Lung microvascular endothelial cell (primary cell): ENCODE data around the gene MRPL10. TPM values are rescaled to one million over a fixed set of nuclear protein-coding genes. Genes with fewer than 3 reads are reported as not detected.

ENCODE experiments used
- DNase-seq, 2 donors: peaks; one replicate each; pipeline versions ENCODE4 v3.0.0 to v3.0.0-alpha.2; 2010; ENCODE audit warnings: low read depth in 2 of 2
- total RNA-seq: library from RNA; depleted of rRNA; stranded (reverse); fragments of >200 nt; gene quantifications from 2 replicates; pipeline ENCODE4 v1.2.1, GENCODE V29; 2014

Gene MRPL10
- total RNA-seq, 1 donor from 2014 or later = 16.3 TPM

DNA sequence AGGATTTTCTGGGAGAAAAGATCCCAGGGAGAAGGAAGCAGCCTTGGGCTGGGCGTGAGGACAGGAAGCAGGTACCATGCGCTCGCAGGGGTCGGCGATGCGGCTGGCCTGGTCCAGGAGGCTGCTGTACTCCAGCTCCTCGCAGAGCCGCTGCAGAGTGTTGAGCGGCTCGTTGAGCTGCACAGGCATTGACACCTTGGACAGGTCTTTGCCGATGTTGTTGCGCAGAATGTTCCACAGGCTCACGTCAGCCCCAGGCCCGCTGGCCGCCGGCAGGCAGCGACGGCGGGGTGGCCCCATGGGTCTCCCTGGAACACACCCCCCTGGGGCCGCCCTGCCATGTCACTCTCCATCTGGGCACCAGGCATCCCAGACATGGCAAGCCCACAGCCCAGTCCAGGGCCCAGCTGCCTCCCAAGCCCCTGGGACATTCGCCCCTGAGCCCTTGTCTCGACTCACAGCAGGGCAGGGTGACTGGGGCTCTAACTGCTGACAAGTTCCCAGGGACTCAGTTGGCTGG, 17.8 kb downstream of the MRPL10 start:
- DNase-seq = no peak

DNA sequence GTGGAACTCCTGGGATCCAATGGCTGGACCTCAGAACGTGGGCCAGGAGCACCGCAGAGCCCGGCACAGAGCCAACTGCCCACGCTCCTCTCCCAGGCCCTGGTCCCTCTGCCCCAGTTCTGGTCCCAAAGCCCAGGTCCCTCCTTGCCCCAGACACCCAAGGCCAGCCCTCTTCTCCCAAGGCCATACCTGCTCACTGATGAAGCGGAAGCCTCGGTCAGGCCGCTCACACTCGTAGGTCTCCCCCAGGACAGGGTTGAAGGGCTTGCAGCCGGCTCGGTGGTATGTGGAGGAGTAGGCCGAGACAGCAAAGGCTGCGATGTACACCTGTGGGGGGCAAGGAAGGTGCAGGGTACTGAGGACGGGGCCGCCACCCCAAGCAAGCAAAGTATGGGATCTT, 18.3 kb downstream of the MRPL10 start:
- no peak for DNase-seq

DNA sequence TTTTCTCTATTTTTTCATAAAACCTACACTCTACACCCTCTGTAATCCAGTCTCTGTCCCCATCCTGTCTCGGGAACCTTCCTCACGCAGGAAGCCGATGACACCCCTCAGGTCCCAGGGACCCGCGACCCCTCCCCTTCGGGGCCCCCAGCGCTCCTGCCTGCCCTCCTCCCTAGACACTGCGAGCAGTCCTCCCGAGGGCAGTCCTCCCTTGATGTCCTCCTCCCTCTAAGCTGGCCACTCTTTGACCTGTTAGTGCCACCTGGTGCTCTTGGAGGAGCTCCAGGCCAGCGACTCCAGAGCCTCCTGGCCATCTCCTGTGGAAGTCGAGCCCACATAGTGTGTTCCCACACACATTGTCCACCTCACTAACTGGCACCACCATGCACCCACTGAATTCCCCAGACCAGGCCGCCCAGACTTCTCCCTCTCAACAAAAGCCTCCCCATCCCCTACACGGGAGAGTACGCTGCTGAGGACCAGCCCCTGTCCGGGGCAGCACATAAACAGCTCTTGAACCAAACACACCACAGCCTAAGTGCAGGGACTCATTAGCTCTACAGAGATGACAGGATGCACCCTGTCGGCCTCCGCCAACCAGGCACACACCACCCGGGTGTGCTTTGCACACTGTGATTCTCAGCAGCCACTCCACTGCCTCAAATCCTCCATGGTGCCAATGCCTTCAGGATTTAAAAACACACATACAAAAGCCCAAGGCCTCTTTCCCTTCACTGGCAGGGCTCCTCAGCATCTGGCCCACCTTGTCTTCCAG, 19.0 kb downstream of the MRPL10 start:
- DNase-seq = no peak

DNA sequence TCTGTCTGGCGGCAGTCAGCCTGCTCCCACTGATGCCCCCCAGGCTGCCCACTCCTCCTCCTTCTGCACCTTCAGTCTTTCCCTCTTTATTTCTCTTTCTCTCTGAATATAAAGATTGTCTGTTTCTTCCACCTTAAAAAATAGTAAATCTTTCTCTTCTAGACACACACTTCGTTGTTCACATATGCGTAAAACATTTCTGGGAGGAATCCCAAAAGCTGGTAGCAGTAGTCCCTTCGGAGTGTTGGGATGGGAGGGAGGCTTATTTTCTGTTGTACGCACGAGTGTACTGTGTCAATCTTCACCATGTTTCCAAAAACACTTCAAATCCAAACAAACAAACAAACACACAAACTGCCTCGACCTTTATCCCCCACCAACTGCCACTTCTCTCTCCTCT, 19.6 kb downstream of the MRPL10 start:
- DNase-seq = no peak

DNA sequence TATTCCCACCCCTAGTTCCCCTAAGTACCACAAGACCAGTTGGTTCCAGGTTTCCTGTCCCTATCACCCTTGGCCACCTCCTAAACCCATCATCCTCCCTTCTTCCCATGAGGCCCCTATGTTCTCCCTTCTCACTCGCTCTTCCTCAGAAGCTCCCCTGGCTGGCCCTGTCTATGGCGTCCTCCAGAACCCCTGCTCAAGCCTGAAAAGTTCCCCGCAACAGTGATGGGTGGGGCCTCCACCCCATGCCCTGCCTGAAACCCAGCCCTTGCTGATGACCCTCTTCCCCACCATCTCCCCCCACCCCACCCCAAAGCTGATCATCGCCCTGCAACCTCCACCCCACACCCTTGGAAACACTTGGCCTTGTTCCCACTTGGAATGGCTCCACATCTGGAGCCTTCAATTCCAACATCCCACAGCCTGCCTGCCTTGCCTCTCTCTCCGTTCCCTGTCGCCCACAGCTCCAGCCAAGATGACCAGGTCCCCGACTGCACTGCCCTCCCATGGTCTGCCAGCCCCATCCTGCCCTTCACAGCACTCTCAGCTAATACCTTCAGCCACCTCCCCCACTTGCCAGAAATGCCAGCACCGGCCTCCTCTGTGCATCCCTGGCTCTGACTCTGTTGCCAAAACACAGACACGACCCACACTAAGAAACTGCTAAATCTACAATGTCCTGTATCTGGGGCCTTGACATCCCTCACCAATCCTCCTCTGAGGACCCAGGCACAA, 20.3 kb downstream of the MRPL10 start:
- DNase-seq = no peak

DNA sequence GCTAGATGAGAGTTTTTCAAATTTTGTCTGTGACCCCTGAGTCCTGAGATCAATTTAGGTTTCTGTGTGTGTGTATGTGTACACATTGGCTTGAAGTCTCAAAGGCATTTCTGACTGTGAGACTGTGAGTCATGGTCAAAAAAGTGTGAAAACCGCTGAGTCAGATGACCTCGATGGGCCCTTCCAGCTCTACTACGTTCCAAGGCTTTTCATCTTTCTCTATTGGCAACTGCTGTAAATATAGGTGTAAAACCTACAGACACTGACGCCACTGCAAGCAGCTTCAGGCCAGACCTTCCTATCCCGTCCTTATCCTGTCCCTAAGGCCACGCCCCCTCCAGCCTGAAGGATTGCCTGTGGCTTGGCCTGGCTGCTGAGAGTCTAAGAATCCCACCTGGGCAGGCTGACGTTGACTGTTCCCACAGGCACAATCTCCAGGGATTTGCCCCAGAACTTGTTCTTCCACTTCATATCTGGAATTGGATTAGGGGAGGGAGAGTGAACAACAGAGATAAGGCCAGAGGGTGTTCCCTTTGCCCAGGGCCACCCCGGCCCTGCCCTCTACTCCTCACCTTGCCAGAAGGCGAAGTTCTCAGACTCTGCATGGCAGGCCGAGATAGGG, 21.0 kb downstream of the MRPL10 start:
- peak in 1 of 2 donors; percentile 86 for DNase-seq

DNA sequence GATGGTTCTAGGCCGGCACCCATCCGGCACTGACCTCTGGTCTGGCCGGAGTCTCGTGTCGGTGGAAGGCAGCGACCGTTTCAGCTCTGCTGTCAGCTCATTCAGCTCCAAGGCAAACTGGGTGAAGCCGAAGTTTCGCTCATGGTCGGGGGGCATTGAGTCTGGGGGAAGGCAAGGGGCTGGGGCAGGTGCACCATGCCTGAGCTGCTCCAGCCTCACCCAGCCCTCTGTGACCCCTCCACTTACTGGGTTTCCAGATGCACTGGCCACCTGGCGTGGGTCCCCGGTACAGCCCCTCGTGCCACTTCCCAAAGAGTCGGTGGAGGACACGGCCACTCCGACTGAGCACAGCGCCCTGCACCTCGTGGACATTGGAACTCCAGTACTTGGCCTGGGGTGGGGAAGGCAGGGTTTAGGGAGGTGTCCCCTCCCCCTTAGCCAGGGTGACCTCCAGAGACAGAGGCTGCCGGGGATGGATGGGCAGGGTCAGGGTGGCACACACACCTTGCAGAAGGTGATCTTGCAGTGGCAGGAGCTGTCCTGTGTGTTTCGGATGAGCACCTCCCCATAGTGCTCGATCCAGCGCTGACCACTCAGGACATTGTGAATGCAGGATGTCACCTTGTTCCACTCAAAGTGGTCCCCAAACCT, 22.4 kb downstream of the MRPL10 start:
- no peak for DNase-seq

DNA sequence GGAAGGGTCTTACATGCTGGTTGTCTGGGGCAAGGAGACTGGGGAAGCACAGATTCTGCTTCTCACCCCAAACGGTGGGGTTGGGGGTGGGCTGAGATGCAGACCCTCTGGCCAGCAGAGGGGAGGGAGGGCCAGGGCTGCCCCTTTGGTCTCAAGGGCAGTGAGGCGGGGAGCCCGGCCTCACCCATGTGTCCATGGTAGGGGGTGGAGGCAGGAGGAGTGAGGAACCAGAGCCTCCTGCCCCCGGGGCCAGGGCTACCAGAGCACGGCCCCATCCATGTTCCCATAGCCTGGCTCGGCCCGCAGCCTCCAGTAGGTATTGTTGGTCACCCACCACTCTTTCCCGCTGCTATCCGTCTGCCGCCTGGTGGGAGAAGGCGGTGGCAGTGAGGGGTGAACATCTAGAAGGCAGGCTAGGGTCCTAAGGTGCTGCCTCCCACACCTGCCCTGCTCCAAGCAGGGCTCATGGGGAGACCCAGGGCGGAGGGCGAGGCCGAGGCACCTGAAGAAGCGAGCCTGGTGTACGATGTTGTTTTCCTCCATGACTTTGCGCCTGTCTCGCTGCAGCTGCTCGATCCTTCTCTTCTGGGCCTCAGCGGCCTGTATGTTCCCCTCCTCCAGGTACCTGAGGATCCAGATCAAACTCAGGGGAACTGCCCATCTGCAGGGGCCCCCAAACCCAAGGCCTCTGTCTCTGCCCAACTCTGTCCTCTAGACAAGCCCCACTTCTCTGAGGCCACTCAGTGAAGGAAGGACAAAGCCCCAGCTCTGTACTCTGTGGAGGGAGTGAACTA, 23.1 kb downstream of the MRPL10 start:
- DNase-seq = no peak

DNA sequence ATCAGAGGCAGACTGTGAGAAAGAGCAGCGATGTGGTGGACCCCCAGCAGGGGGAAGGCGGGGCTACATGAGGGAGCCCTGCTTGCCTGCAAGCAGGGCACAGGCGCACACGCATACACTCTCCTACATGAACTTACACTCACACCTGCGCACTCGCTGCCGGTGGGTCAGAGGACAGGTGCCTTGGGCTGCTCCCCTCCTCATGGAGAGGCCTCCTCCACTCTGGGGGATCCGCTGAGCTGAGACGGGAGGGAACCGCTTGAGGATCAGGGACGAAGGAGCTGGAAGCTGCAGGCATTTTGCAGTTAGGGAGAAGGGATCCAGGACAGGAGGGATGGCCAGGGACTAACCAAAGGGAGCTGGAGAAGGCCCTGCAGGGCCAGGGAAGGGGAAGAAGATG, 23.9 kb downstream of the MRPL10 start:
- DNase-seq = no peak

DNA sequence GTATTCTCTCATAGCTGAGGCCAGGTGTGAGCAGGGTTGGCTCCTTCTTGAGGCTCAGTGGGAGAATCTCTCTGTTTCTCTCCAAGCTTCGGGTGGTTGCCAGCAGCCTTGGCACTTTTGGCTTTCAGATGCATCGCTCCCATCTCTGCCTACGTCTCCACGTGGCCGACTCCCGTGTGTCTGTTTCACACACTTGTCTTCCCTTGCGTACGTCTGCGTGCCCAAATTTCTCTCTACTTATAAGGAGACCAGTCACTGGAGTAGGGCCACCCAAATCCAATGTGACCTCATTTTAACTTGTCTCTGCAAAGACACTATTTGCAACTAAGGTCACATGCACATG, 24.5 kb downstream of the MRPL10 start:
- no peak for DNase-seq

DNA sequence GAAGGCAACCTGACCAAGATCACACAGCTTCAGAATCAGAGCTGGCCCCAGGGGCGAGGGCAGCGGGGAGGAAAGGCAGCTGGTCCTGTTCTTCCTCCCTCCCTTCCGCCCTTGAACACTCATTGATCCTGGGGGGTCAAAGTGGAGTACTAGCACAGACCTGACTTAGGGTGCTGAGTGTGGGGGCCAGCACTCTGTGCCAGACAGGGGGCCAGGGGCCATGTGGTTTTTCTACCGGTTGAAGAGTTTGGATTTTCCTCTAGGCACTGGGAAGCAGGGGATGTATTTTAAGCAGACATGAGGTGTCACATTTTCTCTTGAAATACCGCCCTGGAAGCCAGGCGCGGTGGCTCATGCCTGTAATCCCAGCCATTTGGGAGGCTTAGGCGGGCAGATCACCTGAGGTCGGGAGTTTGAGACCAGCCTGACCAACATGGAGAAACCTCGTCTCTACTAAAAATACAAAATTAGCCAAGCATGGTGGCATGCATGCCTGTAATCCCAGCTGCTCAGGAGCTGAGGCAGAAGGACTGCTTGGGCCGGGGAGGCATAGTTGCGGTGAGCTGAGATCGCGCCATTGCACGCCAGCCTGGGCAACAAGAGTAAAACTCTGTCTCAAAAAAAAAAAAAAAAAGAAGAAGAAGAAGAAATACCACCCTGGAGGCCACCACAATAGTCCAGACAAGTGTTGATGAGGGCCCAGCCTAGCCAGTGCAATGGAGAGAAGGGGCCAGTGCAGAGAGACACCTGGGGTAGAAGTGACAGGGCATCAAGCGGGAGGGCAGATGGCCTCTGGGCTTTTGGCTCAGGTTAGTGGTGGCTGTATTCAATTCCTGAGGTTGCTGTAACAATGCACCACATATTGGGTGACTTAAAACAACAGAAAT, 25.1 kb downstream of the MRPL10 start:
- DNase-seq = no peak

DNA sequence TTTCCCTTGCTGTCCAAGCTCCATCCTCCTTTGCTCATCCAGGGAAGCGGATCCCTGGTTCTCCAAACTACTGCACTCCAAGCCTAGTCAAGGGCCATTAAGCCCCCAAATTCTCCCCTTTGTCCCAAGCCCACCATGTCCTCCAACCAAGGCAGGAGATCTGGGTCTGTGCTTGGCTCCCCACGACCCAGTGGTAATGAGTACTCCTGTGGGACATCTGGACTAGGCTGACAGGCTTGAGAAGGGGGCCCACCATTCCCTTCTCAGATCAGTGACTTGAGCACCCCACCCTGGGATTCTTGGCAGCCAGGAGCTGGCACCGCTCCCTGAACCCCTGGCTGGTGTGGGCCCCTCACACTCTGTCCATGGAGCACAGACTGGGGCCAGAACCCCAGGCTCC, 26.9 kb downstream of the MRPL10 start:
- no peak for DNase-seq

DNA sequence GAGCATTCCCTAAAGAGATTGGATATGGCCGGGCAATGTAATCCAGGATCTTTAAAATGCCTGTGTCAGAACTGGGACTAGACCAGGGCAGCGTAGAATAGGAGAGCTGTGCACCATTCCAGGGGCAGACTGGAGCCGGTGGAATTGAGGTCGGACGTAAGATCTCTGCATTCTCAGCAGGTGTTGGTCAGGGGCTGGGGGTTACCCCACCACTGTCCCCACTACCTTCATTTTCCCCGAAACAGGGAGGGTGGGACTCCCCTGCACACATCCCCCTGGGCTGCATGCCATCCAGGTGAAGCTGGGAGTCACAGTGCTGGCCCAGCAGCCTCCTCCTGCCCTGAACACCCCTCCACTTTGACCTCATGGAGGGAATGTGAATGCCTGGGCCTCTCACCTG, 27.6 kb downstream of the MRPL10 start:
- no peak for DNase-seq

DNA sequence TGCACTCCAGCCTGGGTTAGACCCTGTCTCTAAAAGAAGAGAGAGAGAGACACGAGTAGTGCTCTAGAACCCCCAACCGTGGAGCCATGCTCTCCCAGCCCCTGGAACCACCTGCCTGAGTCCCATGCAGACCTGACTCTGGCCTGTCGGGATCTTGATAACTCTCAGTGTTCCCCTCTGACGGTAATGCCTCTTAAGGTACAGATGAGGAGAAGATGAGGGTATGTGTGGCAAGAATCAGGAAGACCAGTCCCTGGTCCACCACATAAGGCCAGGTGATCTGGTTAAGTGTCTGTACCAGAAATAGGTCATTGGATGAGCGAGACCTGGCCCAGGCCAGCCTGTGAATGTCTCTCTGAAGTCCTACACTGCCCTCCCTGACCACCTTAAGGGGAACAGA, 28.1 kb downstream of the MRPL10 start:
- DNase-seq = no peak

DNA sequence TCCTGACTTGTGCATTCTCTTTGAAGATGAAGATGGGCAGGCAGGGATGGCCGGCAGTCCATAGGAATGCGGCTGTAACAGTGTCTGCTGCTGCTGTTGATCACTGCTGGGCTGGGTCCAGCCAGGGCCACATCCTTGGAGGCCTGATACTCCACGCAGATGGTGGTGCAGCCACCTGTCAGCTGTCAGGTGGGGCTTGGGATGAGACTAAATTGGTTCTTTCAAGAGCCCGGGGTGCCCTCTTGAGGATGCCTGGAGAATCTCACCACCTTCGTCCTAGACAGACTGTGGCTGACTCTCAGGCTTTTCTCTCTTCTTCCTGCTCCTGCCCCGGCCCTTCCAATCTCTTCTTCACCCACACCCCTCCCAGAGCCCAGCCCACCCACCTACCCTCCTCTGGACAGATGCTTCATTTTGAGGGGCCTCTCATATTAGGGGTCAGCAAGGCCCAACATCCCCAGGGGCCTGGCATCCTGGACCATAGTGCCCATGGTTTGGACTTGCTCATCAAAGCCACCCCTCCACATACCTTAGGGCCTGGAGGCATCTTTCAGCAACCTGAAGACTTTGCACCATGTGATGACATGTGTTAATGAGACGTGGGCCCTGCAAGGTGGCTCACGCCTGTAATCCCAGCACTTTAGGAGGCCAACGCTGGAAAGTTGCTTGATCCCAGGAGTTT, 28.9 kb downstream of the MRPL10 start:
- DNase-seq = peak; percentile 54 to 63

DNA sequence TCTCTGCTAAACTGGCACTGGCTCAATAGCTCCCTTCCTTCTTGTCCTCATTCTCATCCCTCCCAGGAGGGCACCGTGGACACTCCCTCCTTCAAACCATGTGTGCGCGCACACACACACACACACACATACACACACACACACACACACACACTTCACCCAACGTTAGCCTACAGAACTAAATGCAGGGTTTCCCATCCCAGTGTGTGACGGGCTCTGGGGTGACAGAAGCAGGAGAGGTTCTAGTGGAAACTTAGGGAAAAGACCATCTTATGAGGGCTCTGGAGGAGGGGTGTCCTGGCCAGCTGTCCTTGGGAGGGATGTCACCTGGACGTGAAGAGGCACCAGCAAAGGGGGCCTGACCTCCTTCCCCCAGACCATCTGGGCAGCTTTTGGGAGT, 29.4 kb downstream of the MRPL10 start:
- DNase-seq = no peak

DNA sequence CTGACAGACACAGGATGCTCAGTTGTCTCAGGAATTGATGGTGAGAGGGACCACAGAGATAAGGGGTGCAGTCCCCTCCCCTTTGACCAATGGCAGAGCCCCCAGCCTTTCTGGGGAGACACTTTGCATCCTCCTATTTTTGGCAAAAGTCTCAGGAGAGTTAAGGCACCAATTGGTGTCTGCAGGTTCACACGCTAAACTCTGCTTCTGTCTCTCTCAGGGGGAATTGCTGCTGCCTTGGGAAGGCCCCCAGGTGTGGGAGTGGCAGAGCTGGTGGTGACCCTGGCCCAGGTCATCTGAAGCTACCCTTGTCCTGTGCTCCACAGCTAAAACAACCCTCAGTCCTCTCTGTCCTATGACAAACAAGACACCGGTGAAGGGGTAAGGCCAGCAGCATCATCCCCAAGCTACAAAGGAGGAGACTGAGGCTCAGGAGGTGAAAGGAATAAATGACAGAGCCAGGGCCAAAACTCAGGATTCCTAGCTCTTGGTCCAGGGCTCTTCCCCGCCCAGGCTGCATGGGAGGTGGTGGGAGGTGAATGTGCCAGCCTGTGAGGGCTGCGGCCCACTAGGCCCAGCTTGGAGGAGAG, 30.1 kb downstream of the MRPL10 start:
- DNase-seq = no peak

DNA sequence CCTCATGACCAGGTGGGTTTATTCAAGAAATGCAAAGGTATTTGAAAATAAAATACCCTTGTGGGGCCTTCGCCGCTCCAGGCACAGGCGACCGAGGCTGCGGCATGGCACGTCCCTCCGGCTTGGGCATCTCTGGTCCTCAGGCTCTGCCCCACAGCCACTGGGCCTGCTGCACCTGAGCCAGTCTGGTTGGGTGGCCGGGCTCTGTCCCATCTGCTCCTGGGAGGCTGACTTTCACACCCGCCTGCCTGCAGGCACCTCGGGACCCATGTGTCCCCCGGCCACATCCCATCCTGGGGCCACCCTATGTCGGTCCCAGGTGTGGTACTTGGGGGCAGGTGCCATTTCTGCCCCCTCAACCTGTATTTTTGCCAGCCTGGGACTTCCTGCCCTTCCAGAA, 30.7 kb downstream of the MRPL10 start:
- DNase-seq = no peak

DNA sequence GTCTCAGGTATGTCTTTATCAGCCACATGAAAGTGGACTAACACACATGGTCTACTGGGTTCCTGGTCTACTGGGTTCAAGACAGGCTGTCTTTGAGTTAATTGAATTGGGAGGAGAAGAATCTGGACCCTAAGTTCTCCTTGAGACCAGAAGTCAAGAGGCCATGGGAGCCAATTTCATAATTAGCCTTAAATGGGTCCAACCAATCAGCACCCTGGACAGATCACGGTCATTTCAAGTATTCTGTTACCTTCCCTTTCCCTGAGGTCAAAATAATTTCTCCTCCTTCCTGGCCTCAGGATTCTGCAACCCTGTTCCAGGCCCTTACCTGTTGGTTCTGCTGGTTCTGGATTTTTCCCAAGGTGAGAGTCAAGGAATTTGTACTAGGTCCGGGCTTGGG, 33.5 kb downstream of the MRPL10 start:
- no peak for DNase-seq
